DMS114 treated with DMSO at 0.1 percent for 48 hours (cell line): ENCODE data around the gene DMRT1.
"Not testable (repeated sequence)": the region's sequence is repeated elsewhere in the genome, so short reads cannot be mapped to it uniquely, and the experiment has no call there.

ENCODE experiments used
- DNase-seq: peaks from one replicate; lab custom pipeline; 2025; ENCODE audit not compliant: unreplicated experiment; lab: John Stamatoyannopoulos, UW

DMRT1 gene

GRCh38 chr9:859251-859650, 17.8 kb downstream of the DMRT1 start:
- DNase-seq: no peak

GRCh38 chr9:860706-861105, 19.2 kb downstream of the DMRT1 start:
- no peak for DNase-seq

- DNase-seq: not testable (repeated sequence)
Measured at GRCh38 chr9:861525-861924, 20.0 kb downstream of the DMRT1 start.

- no peak for DNase-seq
Measured at GRCh38 chr9:875119-875962, 33.8 kb downstream of the DMRT1 start.

- DNase-seq: no peak
Measured at GRCh38 chr9:876425-876824, 34.9 kb downstream of the DMRT1 start.

GRCh38 chr9:878239-878638, 36.7 kb downstream of the DMRT1 start:
- DNase-seq: no peak

- no peak for DNase-seq
Measured at GRCh38 chr9:880725-881124, 39.2 kb downstream of the DMRT1 start.

GRCh38 chr9:882416-882924, 41.0 kb downstream of the DMRT1 start:
- DNase-seq: no peak

GRCh38 chr9:883011-883410, 41.5 kb downstream of the DMRT1 start:
- no peak for DNase-seq

- DNase-seq: no peak
Measured at GRCh38 chr9:886886-887285, 45.4 kb downstream of the DMRT1 start.

GRCh38 chr9:892123-892522, 50.6 kb downstream of the DMRT1 start:
- DNase-seq: no peak

GRCh38 chr9:893115-893514, 51.6 kb downstream of the DMRT1 start:
- DNase-seq: no peak

GRCh38 chr9:893843-894420, 52.4 kb downstream of the DMRT1 start:
- peak; percentile 67 for DNase-seq

GRCh38 chr9:899440-900184, 58.1 kb downstream of the DMRT1 start:
- DNase-seq: no peak

GRCh38 chr9:903886-904285, 62.4 kb downstream of the DMRT1 start:
- no peak for DNase-seq

GRCh38 chr9:905906-906305, 64.4 kb downstream of the DMRT1 start:
- DNase-seq: no peak

- no peak for DNase-seq
Measured at GRCh38 chr9:908536-909205, 67.2 kb downstream of the DMRT1 start.

- DNase-seq: no peak
Measured at GRCh38 chr9:911005-911404, 69.5 kb downstream of the DMRT1 start.

GRCh38 chr9:912776-913175, 71.3 kb downstream of the DMRT1 start:
- no peak for DNase-seq

- DNase-seq: not testable (repeated sequence)
Measured at GRCh38 chr9:913526-913925, 72.0 kb downstream of the DMRT1 start.

GRCh38 chr9:917730-918129, 76.2 kb downstream of the DMRT1 start:
- no peak for DNase-seq
